Hypothalamus (tissue), 51 donors: Measurements from ENCODE around the gene TRIM75.
"Not testable (repeated sequence)": the region's sequence is repeated elsewhere in the genome, so short reads cannot be mapped to it uniquely, and the experiment has no call there.

Experiments
- DNase-seq, 51 donors: peaks; one replicate each; lab custom pipeline; 2025; lab: John Stamatoyannopoulos, UW

TRIM75 gene

GRCh38 chr4:165073346-165073745 lies 19.7 kb downstream of the TRIM75 start:
- not testable (repeated sequence) for DNase-seq

GRCh38 chr4:165077034-165077578 lies 23.4 kb downstream of the TRIM75 start:
- DNase-seq = no peak

GRCh38 chr4:165079476-165079875 lies 25.8 kb downstream of the TRIM75 start:
- DNase-seq = peak in 17 of 51 donors; percentile 1 to 36 (median 9)

GRCh38 chr4:165084787-165085186 lies 31.1 kb downstream of the TRIM75 start:
- DNase-seq = not testable (repeated sequence)

GRCh38 chr4:165085946-165086345 lies 32.3 kb downstream of the TRIM75 start:
- no peak for DNase-seq

- no peak for DNase-seq
Measured at GRCh38 chr4:165088366-165088765, 34.7 kb downstream of the TRIM75 start.

GRCh38 chr4:165092187-165092586 lies 38.5 kb downstream of the TRIM75 start:
- DNase-seq = not testable (repeated sequence)

- no peak for DNase-seq
Measured at GRCh38 chr4:165094873-165095272, 41.2 kb downstream of the TRIM75 start.

- DNase-seq = no peak
Measured at GRCh38 chr4:165095291-165095690, 41.6 kb downstream of the TRIM75 start.

GRCh38 chr4:165096776-165097175 lies 43.1 kb downstream of the TRIM75 start:
- no peak for DNase-seq

GRCh38 chr4:165101641-165102040 lies 48.0 kb downstream of the TRIM75 start:
- DNase-seq = no peak

- DNase-seq = no peak
Measured at GRCh38 chr4:165106518-165106917, 52.9 kb downstream of the TRIM75 start.
